GM12878 (cell line): ENCODE measurements around the gene KLF11. TPM values are rescaled to one million over a fixed set of nuclear protein-coding genes. Genes with fewer than 3 reads are reported as not detected.

Source experiments
- ATAC-seq: fragments of 200-7000 bp; cut with Tn5 transposase; 3 replicates; pipeline ENCODE4 v1.9.1; 2020; ENCODE audit warnings: mild to moderate bottlenecking, moderate library complexity
- BruUV-seq: library from RNA; stranded (reverse); fragments of 400-500 nt; replicated peaks from 2 replicates; lab custom pipeline; 2021; lab: Mats Ljungman, UMichigan
- CTCF ChIA-PET: fragments of 300-600 bp; sonication (Branson Sonifier 250); formaldehyde crosslinking; extraction: SDS; loops from one replicate; lab custom pipeline; 2021; ENCODE audit warnings: inconsistent platforms; lab: Yijun Ruan, JAX
- POLR2A ChIA-PET: fragments of 350-600 bp; formaldehyde crosslinking; extraction: SDS; loops from one replicate; lab custom pipeline; 2021; ENCODE audit warnings: inconsistent platforms; lab: Charles Lee
- RAD21 ChIA-PET: fragments of 300-600 bp; sonication (Branson Sonifier 250); formaldehyde crosslinking; loops from one replicate; lab custom pipeline; 2023; ENCODE audit warnings: antibody characterized with exemption; ENCODE audit not compliant: unreplicated experiment; lab: Charles Lee
- SMC1A ChIA-PET: fragments of 300-600 bp; sonication (Branson Sonifier 250); formaldehyde crosslinking; loops from one replicate; lab custom pipeline; 2023; ENCODE audit not compliant: unreplicated experiment, uncharacterized antibody; lab: Charles Lee
- DNase-seq: peaks from one replicate; pipeline ENCODE4 v3.0.0-alpha.2; 2011; ENCODE audit warnings: low read depth, low spot score
- FAIRE-seq: peaks from 3 replicates; lab custom pipeline; 2011; peaks lifted over from hg19 to GRCh38; lab: Jason Lieb, UNC
- H2AFZ ChIP-seq: 2 replicates; pipeline ENCODE4 v1.6.0; 2011; ENCODE audit warnings: low read depth, low read length, control low read depth; ENCODE audit not compliant: control insufficient read depth
- H3K27ac ChIP-seq: 2 replicates; pipeline ENCODE4 v1.5.1; 2011; ENCODE audit warnings: control low read depth; ENCODE audit not compliant: control insufficient read depth, insufficient read depth
- H3K27me3 ChIP-seq, 2 experiments: replicated peaks in 1 of 2; 2 replicates each; pipeline versions ENCODE4 v1.6.0 to v1.6.1; 2011; ENCODE audit warnings: low read length in 1 of 2; ENCODE audit not compliant: control insufficient read depth in 2 of 2, insufficient read depth in 2 of 2
- H3K36me3 ChIP-seq, 2 experiments: 2 replicates each; pipeline ENCODE4 v1.5.1; 2011; ENCODE audit warnings: low read length in 1 of 2; ENCODE audit not compliant: control insufficient read depth in 2 of 2, insufficient read depth in 2 of 2
- H3K4me1 ChIP-seq: 2 replicates; pipeline ENCODE4 v1.6.1; 2011; ENCODE audit warnings: mild to moderate bottlenecking, low read length, moderate library complexity, mixed read lengths; ENCODE audit not compliant: control insufficient read depth, insufficient read depth
- H3K4me2 ChIP-seq: 2 replicates; pipeline ENCODE4 v1.6.0; 2011; ENCODE audit warnings: control low read depth; ENCODE audit not compliant: control insufficient read depth, insufficient read depth
- H3K4me3 ChIP-seq: fragments of 200-600 bp; sonication (generic); 2 replicates; pipeline ENCODE4 v1.5.1; 2016
- H3K79me2 ChIP-seq: 2 replicates; pipeline ENCODE4 v1.6.0; 2011; ENCODE audit warnings: low read length; ENCODE audit not compliant: control insufficient read depth, insufficient read depth
- H3K9ac ChIP-seq: 2 replicates; pipeline ENCODE4 v1.8.0; 2011; ENCODE audit warnings: low read length, control low read depth, mixed read lengths; ENCODE audit not compliant: control insufficient read depth, insufficient read depth
- H3K9me3 ChIP-seq: replicated peaks from 3 replicates; pipeline ENCODE4 v1.5.1; 2011; ENCODE audit warnings: mild to moderate bottlenecking, low read length; ENCODE audit not compliant: control insufficient read depth, insufficient read depth
- H4K20me1 ChIP-seq: 2 replicates; pipeline ENCODE4 v1.6.0; 2011; ENCODE audit not compliant: control insufficient read depth, insufficient read depth
- ATF7 ChIP-seq: fragments of 450-650 bp; IDR thresholded peaks from 2 replicates; pipeline ENCODE4 v1.6.1; 2016; ENCODE audit warnings: low read depth, mild to moderate bottlenecking
- CREM ChIP-seq: IDR thresholded peaks from 2 replicates; pipeline ENCODE4 v1.6.1; 2014; ENCODE audit warnings: antibody characterized with exemption, low read depth
- KLF5 ChIP-seq: fragments of 450-650 bp; IDR thresholded peaks from 2 replicates; pipeline ENCODE4 v1.6.1; 2014; ENCODE audit warnings: mild to moderate bottlenecking; ENCODE audit not compliant: partially characterized antibody
- PAX8 ChIP-seq: fragments of 450-650 bp; IDR thresholded peaks from 2 replicates; pipeline ENCODE4 v1.6.1; 2017; ENCODE audit warnings: mild to moderate bottlenecking, moderate library complexity
- RAD51 ChIP-seq: fragments of 450-650 bp; IDR thresholded peaks from 2 replicates; pipeline ENCODE4 v1.6.1; 2016; ENCODE audit warnings: moderate library complexity, mild to moderate bottlenecking, inconsistent platforms
- RBBP5 ChIP-seq: fragments of 200-600 bp; sonication (generic); conservative IDR thresholded peaks from 2 replicates; pipeline ENCODE4 v1.6.1; 2016
- SIX5 ChIP-seq: IDR thresholded peaks from 2 replicates; pipeline ENCODE4 v1.6.1; 2011; ENCODE audit warnings: mild to moderate bottlenecking, low read depth, low read length, moderate library complexity; ENCODE audit not compliant: severe bottlenecking
- TCF12 ChIP-seq: IDR thresholded peaks from 2 replicates; pipeline ENCODE4 v1.6.1; 2011; ENCODE audit warnings: low read depth, mild to moderate bottlenecking, low read length
- YY1 ChIP-seq: IDR thresholded peaks from 2 replicates; pipeline ENCODE4 v1.6.1; 2011; ENCODE audit warnings: low read depth, mild to moderate bottlenecking, low read length
- WGBS: methylation state at CpG from one replicate; pipeline ENCODE4 v1.1.6; 2016; ENCODE audit warnings: low lambda C conversion rate; ENCODE audit not compliant: insufficient replicate concordance, insufficient coverage; ENCODE audit errors: missing lambda C conversion rate; 5-methylcytosine and 5-hydroxymethylcytosine counted together
- in situ Hi-C: fragments of 300-500 bp; cut with MboI; formaldehyde crosslinking; loops from 9 replicates; pipeline ENCODE4 v1.14.3; 2018; ENCODE audit warnings: mixed read lengths
- intact Hi-C: fragments of 100-400 bp; cut with micrococcal nuclease; formaldehyde crosslinking; loops from one replicate; pipeline ENCODE4 v1.14.2; 2022; ENCODE audit not compliant: unreplicated experiment
- polyA plus RNA-seq, 11 experiments: library from polyadenylated mRNA; depleted of rRNA in 4 of 11; unstranded in 6 of 11; stranded (reverse) in 5 of 11; fragments of >200 nt; fragmentation: Nextera tagmentation in 4 of 11; fragmentation: Illumina TruSeq in 1 of 11; extraction: Ambion mirVana in 4 of 11; extraction: Trizol in 1 of 11; gene quantifications; 1 replicate in 1 of 11; 2 replicates in 10 of 11; pipeline versions ENCODE4 v1.2.1 to v1.2.3, GENCODE V29; 2011 to 2016; ENCODE audit warnings: inconsistent platforms in 2 of 11, missing spikeins in 2 of 11, low read depth in 1 of 11
- total RNA-seq, 4 experiments: library from RNA; depleted of rRNA in 3 of 4; stranded (reverse); fragments of >200 nt in 3 of 4; fragmentation: Illumina TruSeq in 1 of 4; extraction: Trizol in 1 of 4; gene quantifications; 2 replicates each; pipeline versions ENCODE4 v1.2.1 to v1.2.3, GENCODE V29; 2013 to 2021
- TF ChIP-seq, protein P1 (sequence below): fragments of 450-650 bp; IDR thresholded peaks from 2 replicates; pipeline ENCODE4 v1.6.1; 2014; ENCODE audit warnings: mild to moderate bottlenecking
- TF ChIP-seq, protein P2 (sequence below): IDR thresholded peaks from 2 replicates; pipeline ENCODE4 v1.6.1; 2012; ENCODE audit warnings: low read length, inconsistent platforms
- TF ChIP-seq, protein P3 (sequence below): IDR thresholded peaks from 2 replicates; pipeline ENCODE4 v1.6.1; 2011; ENCODE audit warnings: low read depth, mild to moderate bottlenecking, low read length, moderate library complexity, borderline replicate concordance; ENCODE audit errors: extremely low read depth
- TF ChIP-seq, protein P4 (sequence below): IDR thresholded peaks from 2 replicates; pipeline ENCODE4 v1.6.1; 2012; ENCODE audit warnings: low read depth, low read length, improper control_type of control experiment
- TF ChIP-seq, protein P5 (sequence below): IDR thresholded peaks from 2 replicates; pipeline ENCODE4 v1.6.1; 2011; ENCODE audit warnings: borderline replicate concordance, low read depth, mild to moderate bottlenecking, moderate library complexity, mixed read lengths, low read length; ENCODE audit not compliant: insufficient read depth; ENCODE audit errors: extremely low read length
- TF ChIP-seq, protein P6 (sequence below): IDR thresholded peaks from 2 replicates; pipeline ENCODE4 v1.6.1; 2011; ENCODE audit warnings: mild to moderate bottlenecking, low read depth, low read length, moderate library complexity; ENCODE audit not compliant: insufficient replicate concordance
- TF ChIP-seq, protein P7 (sequence below): fragments of 450-650 bp; IDR thresholded peaks from 2 replicates; pipeline ENCODE4 v1.6.1; 2017; ENCODE audit warnings: mild to moderate bottlenecking, low read depth, inconsistent platforms; ENCODE audit not compliant: poor library complexity, severe bottlenecking

KLF11 gene
- total and polyA plus RNA-seq, 10 of the 15 experiments (the other 5 are each of a cell fraction or from before 2014, with no cell fraction given): 0.03 to 0.54 (median 0.14) TPM; not detected in 1

DNA sequence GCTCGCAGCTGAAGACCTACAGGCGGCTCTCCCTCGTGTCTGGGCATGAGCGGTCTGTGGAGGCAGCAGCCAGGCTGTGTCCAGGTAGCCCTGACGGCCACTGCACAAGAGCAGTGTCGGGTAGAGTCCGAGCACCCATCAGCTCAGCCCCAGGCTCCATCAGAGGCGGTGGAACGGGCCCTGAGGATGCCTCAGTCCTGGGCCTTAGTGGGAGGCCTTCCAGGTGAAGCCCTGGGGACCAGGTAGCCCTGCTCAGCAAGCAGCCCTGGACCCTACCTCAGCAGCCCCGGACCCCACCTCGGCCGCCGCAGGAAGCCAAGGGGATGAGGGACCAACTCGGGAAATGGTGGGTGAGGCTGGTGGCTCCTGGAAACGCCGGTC lies 21.3 kb upstream of the KLF11 start:
- ATAC-seq (no peak), FAIRE-seq (no peak), DNase-seq (no peak)
- TF ChIP-seq CREM (no peak), ATF7 (no peak), RBBP5 (no peak), SIX5 (no peak), RAD51 (no peak), YY1 (no peak), TCF12 (no peak), KLF5 (no peak), PAX8 (no peak)
- TF ChIP-seq, protein P1, sequence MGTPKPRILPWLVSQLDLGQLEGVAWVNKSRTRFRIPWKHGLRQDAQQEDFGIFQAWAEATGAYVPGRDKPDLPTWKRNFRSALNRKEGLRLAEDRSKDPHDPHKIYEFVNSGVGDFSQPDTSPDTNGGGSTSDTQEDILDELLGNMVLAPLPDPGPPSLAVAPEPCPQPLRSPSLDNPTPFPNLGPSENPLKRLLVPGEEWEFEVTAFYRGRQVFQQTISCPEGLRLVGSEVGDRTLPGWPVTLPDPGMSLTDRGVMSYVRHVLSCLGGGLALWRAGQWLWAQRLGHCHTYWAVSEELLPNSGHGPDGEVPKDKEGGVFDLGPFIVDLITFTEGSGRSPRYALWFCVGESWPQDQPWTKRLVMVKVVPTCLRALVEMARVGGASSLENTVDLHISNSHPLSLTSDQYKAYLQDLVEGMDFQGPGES: no peak
- TF ChIP-seq, protein P2, sequence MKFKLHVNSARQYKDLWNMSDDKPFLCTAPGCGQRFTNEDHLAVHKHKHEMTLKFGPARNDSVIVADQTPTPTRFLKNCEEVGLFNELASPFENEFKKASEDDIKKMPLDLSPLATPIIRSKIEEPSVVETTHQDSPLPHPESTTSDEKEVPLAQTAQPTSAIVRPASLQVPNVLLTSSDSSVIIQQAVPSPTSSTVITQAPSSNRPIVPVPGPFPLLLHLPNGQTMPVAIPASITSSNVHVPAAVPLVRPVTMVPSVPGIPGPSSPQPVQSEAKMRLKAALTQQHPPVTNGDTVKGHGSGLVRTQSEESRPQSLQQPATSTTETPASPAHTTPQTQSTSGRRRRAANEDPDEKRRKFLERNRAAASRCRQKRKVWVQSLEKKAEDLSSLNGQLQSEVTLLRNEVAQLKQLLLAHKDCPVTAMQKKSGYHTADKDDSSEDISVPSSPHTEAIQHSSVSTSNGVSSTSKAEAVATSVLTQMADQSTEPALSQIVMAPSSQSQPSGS: no peak
- TF ChIP-seq, protein P3, sequence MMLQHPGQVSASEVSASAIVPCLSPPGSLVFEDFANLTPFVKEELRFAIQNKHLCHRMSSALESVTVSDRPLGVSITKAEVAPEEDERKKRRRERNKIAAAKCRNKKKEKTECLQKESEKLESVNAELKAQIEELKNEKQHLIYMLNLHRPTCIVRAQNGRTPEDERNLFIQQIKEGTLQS: no peak
- TF ChIP-seq, protein P4, sequence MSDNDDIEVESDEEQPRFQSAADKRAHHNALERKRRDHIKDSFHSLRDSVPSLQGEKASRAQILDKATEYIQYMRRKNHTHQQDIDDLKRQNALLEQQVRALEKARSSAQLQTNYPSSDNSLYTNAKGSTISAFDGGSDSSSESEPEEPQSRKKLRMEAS: no peak
- TF ChIP-seq, protein P5, sequence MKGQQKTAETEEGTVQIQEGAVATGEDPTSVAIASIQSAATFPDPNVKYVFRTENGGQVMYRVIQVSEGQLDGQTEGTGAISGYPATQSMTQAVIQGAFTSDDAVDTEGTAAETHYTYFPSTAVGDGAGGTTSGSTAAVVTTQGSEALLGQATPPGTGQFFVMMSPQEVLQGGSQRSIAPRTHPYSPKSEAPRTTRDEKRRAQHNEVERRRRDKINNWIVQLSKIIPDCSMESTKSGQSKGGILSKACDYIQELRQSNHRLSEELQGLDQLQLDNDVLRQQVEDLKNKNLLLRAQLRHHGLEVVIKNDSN: no peak
- TF ChIP-seq, protein P6, sequence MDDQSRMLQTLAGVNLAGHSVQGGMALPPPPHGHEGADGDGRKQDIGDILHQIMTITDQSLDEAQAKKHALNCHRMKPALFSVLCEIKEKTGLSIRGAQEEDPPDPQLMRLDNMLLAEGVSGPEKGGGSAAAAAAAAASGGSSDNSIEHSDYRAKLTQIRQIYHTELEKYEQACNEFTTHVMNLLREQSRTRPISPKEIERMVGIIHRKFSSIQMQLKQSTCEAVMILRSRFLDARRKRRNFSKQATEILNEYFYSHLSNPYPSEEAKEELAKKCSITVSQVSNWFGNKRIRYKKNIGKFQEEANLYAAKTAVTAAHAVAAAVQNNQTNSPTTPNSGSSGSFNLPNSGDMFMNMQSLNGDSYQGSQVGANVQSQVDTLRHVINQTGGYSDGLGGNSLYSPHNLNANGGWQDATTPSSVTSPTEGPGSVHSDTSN: no peak
- TF ChIP-seq, protein P7, sequence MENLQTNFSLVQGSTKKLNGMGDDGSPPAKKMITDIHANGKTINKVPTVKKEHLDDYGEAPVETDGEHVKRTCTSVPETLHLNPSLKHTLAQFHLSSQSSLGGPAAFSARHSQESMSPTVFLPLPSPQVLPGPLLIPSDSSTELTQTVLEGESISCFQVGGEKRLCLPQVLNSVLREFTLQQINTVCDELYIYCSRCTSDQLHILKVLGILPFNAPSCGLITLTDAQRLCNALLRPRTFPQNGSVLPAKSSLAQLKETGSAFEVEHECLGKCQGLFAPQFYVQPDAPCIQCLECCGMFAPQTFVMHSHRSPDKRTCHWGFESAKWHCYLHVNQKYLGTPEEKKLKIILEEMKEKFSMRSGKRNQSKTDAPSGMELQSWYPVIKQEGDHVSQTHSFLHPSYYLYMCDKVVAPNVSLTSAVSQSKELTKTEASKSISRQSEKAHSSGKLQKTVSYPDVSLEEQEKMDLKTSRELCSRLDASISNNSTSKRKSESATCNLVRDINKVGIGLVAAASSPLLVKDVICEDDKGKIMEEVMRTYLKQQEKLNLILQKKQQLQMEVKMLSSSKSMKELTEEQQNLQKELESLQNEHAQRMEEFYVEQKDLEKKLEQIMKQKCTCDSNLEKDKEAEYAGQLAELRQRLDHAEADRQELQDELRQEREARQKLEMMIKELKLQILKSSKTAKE: no peak
- Histone ChIP-seq H4K20me1 (no peaks in the 10 kb centered on the region), H3K4me1 (no peaks in the 10 kb centered on the region), H3K4me3 (no peak overlapping the region), H3K27ac (no peak overlapping the region), H3K36me3 (no peaks in the 10 kb centered on the region), H3K79me2 (no peaks in the 10 kb centered on the region), H3K4me2 (no peak overlapping the region), H3K9ac (no peak overlapping the region), H3K27me3 (no peaks in the 10 kb centered on the region; a peak in 3 of 4 replicates), H3K9me3 (no peaks in the 10 kb centered on the region), H2AFZ (no peak overlapping the region)
- ChIA-PET POLR2A (no interaction called here), CTCF (interaction anchor here (1.1 to 2.0 kb wide), 3 partner anchors 14 to 207 kb away, joined by 3 to 8 read pairs (median 7); no protein-coding TSS in a partner anchor), RAD21 (interaction anchor here (1.4 kb wide), 1 partner anchor 38 kb away, joined by 6 read pairs; no protein-coding TSS in a partner anchor), SMC1A (interaction anchor here (1.2 kb wide), 1 partner anchor 38 kb away, joined by 4 read pairs; no protein-coding TSS in a partner anchor)
- BruUV-seq: no TSS peak
- WGBS: 38% methylated on average over 16 of the region's 16 CpGs
- intact Hi-C loops: no loop called here
- in situ Hi-C loops: no loop called here
